Measurements from ENCODE around the gene FBXW5.
A peak's percentile ranks its signal among the peaks of the same experiment; 100 is the strongest.

FBXW5 gene

GRCh38 chr9:136944519-136945332 lies at the start of gene FBXW5, which contains the start of gene C8G:
TSS of gene FBXW5 (minus strand) at chr9:136944738. CDS start at chr9:136944083, 655 bp downstream.
TSS of gene C8G (plus strand) at chr9:136945243. CDS start at chr9:136945321, 78 bp downstream.
- DNase-seq (ENCODE audit: low read depth): peak; percentile 89

DNA sequence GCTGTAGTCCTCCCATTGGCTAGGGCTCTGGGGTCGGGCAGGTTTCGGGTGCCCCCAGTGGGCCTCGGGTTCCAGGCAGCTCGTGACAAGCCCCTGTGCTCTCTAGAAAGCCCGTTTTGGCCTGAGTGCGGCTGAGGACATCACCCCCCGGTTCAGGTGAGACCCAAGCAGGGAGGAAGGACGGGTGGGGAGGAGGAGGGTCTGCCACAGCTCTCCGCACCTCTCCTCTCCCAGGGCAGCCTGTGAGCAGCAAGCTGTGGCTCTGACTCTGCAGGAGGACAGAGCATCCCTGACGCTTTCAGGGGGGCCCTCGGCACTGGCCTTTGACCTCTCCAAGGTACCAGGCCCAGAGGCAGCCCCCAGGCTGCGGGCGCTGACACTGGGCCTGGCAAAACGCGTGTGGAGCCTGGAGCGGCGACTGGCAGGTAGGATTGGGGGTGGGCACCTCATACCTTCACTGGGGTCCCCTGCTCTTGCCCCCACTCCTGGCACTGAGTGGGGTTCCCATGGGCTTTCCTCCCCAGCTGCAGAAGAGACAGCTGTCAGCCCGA lies 48.4 kb upstream of the FBXW5 start:
- no peak for DNase-seq (ENCODE audit: low read depth)

DNA sequence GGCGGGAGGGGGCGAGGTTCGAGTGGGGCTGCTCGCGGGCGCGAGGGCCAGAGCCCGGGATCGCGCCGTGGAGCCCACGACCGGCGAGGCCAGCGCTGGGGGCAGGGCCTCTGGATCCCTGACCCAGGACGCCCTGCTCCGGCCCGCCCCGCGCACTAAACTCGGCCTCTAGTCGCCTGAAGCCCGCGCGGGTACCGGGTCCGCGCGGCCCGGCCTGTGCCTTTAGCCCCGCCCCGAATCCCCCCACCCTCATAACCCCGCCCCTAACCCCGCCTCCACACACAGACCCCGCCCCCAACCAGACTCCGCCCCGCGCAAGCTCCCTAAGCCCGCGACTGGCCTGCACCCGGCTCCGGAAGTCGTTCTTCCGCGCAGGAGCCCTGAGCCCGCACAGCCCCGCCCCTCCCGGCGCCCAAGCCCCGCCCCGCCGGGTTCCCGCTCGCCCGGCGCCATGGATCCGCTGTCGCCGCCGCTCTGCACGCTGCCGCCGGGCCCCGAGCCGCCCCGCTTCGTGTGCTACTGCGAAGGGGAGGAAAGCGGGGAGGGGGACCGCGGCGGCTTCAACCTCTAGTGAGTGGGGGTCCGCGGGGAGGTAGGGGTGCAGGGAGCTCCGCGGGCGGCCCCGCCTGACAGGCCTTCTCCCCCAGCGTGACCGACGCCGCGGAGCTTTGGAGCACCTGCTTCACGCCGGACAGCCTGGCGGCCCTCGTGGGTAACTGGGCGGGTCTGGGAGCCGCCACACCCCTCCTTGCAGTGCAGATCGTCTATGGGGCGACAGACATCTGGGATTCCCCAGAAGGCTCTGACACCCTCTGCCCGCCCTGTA lies 47.7 kb upstream of the FBXW5 start, which contains the start of gene PAXX:
Gene PAXX (plus strand): TSS at position 430 of the 826 bp plus-strand sequence. CDS start 22 bp downstream, at position 452.
- DNase-seq (ENCODE audit: low read depth): peak; percentile 91

- no peak for DNase-seq (ENCODE audit: low read depth)
Measured at GRCh38 chr9:136990242-136990911, 45.8 kb upstream of the FBXW5 start.

DNA sequence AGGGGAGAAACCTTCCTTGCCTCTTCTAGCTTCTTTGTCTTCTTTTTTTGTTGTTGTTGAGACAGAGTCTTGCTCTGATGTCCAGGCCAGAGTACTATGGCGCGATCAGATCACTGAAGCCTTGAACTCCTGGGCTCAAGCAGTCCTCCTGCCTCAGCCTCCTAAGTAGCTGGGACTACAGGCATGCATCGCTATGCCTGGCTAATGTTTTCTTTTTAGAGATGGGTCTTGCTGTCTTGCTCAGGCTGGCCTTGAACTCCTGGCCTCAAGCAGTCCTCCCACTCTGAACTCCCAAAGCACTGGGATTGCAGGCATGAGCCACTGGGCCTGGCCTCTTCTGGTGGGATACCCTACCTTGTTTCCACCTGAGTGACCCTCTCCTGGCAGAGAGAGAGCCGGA lies 44.3 kb upstream of the FBXW5 start:
- no peak for DNase-seq (ENCODE audit: low read depth)

GRCh38 chr9:136985853-136986252 lies 41.3 kb upstream of the FBXW5 start:
- no peak for DNase-seq (ENCODE audit: low read depth)

DNA sequence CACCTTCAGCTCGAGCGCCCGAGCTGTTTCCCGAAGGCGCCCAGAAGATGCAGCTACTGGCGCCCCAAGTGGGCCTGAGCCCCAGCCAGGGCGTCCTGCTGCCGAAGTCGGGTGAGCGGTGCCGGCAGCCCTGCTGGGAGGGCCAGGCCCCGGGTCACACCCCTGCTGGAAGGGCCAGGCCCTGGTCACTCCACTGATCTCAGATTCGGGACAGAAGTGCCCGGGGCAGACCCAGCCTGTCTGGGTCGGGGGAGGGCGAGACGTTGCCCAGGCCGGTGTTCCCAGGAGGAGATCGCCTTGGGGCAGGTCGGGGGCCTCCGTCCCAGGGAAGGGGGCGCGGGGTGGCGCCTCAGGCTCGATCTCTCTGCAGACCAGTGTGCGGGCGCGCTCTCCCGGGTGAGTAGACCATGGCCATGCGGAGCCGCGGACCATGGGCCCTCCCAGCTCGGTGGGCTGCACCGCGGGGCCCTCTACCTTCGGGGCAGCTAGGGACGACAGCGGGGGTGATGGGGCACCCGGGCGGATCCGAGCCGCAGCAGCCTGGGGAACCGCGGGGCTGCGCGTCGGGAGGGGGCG lies 40.6 kb upstream of the FBXW5 start:
- no peak for DNase-seq (ENCODE audit: low read depth)

DNA sequence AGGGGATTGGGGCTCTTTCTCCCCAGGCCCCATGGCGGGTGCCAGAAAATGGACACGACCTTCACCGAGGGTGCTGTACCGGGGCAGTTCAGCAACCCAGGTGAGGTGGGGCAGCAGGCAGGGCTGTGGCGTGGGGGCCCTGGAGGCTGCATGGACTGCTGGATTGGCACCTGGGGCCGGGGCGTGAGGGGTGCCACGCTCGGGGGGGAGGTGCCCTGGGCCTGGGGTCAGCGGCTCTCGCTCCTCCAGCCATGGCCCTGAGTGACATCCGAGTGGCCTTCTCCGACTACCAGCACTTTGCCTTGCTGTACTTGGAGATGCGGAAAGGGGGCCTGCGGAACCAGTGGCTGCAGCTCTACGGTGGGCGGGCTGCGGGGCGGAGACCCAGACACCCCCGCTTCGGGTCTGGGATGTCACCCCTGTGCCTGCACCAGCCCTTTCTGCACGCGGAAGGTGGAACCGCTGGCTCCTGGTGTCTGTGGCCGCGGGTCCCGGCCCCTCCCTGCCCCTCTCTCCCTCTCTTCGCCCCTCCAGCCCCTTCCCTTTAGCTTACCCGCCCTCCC lies 40.0 kb upstream of the FBXW5 start:
- no peak for DNase-seq (ENCODE audit: low read depth)

GRCh38 chr9:136983656-136984314 lies 39.2 kb upstream of the FBXW5 start:
- no peak for DNase-seq (ENCODE audit: low read depth)

- DNase-seq (ENCODE audit: low read depth): no peak
Measured at GRCh38 chr9:136983167-136983566, 38.6 kb upstream of the FBXW5 start.

DNA sequence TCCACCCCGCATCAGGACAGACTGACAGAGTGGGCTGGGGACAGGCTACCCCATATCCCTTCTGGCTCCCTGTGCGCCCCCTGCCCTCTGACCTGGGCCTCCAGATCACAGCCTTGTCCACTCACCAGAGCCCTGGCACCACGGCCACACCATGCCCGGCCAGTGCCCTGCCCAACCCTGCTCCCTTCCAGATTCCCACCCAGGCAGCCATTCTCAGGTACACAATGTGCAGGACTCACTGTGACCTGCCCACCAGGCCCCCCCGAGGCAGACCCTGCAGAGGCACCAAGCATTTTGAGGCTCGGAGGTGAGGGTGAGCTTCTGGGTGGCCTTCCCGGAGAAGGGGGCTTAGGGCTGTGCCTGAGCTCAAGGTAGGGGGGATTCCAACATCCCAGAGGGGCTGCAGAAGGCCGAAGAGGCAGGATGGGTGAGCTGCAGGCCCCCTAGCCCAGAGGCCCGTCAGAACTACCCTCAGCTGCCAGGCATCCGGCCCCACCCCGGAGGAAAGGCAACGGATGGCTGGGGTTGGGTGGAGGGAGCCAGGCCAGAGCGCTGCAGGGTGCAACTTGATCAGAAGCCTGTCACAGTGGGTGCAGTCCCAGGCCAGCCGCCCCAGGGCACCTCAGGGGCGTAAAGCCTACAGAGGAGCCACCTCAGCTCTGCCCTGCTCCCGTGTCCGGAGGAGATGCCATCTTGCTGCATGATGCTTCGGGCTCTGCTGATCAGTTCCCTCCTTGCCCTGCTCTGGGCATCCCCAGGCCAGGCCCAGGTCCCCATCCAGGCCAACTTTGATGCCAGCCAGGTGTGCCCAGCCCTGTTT lies 37.9 kb upstream of the FBXW5 start, which contains the start of gene LCNL1:
Gene LCNL1 (plus strand): TSS at position 762 of the 820 bp plus-strand sequence. CDS start 594 bp downstream, outside the sequence.
- no peak for DNase-seq (ENCODE audit: low read depth)

- DNase-seq (ENCODE audit: low read depth): no peak
Measured at GRCh38 chr9:136981588-136982231, 37.2 kb upstream of the FBXW5 start.

DNA sequence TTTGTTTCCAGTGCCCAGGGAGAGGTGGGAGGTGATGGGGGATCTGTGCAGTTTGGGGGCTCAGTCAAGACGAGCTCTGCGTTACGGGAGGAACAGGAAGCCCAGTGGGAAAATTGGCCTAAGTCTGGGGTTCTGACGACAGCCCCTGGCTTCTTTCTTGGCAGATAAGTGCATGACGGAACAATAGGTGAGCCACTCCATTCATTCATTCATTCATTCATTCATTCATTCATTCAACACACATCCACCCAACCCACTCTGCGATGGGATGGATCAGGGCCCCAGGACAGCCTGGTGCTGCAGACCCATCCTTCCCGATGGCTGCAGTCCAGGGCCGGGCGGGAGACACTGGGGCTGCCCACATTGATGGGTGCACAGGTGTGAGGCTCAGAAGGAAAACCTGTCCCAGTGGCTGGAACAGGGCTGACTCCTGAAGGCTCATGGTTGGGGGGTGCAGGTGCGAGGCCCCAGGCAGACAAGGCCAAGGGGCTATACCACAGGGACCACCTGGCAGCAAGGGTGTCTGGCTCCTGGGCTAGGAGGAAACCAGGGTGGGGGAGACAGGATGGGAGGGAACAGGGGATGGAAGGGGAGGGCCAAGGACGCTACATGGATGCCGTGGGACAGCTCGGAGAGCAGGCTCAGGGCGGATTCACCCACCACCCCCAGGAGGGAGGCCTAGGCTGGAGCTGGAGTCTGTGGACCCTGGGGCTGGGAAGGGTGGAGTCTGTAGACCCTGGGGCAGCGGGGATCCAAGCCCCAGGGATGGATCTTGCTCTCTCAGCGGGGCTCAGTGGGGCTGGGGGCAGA lies 36.3 kb upstream of the FBXW5 start:
- no peak for DNase-seq (ENCODE audit: low read depth)

GRCh38 chr9:136979769-136980587 lies 35.4 kb upstream of the FBXW5 start:
- DNase-seq (ENCODE audit: low read depth): no peak

GRCh38 chr9:136978865-136979544 lies 34.5 kb upstream of the FBXW5 start:
- no peak for DNase-seq (ENCODE audit: low read depth)

- peak; percentile 63 for DNase-seq (ENCODE audit: low read depth)
Measured at GRCh38 chr9:136978073-136978864, 33.7 kb upstream of the FBXW5 start.

Measured in activated gamma-delta T cell treated with anti-CD3 and anti-CD28 coated beads, Interleukin-2, amount 50 U/mL, for 16 hours (primary cell).